GM12878 (cell line): Measurements from ENCODE around the gene HNRNPA2B1. TPM values are rescaled to one million over a fixed set of nuclear protein-coding genes. Genes with fewer than 3 reads are reported as not detected.

Experiments used
- ATAC-seq: fragments of 200-7000 bp; cut with Tn5 transposase; 3 replicates; pipeline ENCODE4 v1.9.1; 2020; ENCODE audit warnings: mild to moderate bottlenecking, moderate library complexity
- BruUV-seq: library from RNA; stranded (reverse); fragments of 400-500 nt; replicated peaks from 2 replicates; lab custom pipeline; 2021; lab: Mats Ljungman, UMichigan
- CTCF ChIA-PET: fragments of 300-600 bp; sonication (Branson Sonifier 250); formaldehyde crosslinking; extraction: SDS; loops from one replicate; lab custom pipeline; 2021; ENCODE audit warnings: inconsistent platforms; lab: Yijun Ruan, JAX
- POLR2A ChIA-PET: fragments of 350-600 bp; formaldehyde crosslinking; extraction: SDS; loops from one replicate; lab custom pipeline; 2021; ENCODE audit warnings: inconsistent platforms; lab: Charles Lee
- RAD21 ChIA-PET: fragments of 300-600 bp; sonication (Branson Sonifier 250); formaldehyde crosslinking; loops from one replicate; lab custom pipeline; 2023; ENCODE audit warnings: antibody characterized with exemption; ENCODE audit not compliant: unreplicated experiment; lab: Charles Lee
- SMC1A ChIA-PET: fragments of 300-600 bp; sonication (Branson Sonifier 250); formaldehyde crosslinking; loops from one replicate; lab custom pipeline; 2023; ENCODE audit not compliant: unreplicated experiment, uncharacterized antibody; lab: Charles Lee
- DNase-seq: peaks from one replicate; pipeline ENCODE4 v3.0.0-alpha.2; 2011; ENCODE audit warnings: low read depth, low spot score
- FAIRE-seq: peaks from 3 replicates; lab custom pipeline; 2011; peaks lifted over from hg19 to GRCh38; lab: Jason Lieb, UNC
- H2AFZ ChIP-seq: 2 replicates; pipeline ENCODE4 v1.6.0; 2011; ENCODE audit warnings: low read depth, low read length, control low read depth; ENCODE audit not compliant: control insufficient read depth
- H3K27ac ChIP-seq: 2 replicates; pipeline ENCODE4 v1.5.1; 2011; ENCODE audit warnings: control low read depth; ENCODE audit not compliant: control insufficient read depth, insufficient read depth
- H3K27me3 ChIP-seq, 2 experiments: replicated peaks in 1 of 2; 2 replicates each; pipeline versions ENCODE4 v1.6.0 to v1.6.1; 2011; ENCODE audit warnings: low read length in 1 of 2; ENCODE audit not compliant: control insufficient read depth in 2 of 2, insufficient read depth in 2 of 2
- H3K36me3 ChIP-seq, 2 experiments: 2 replicates each; pipeline ENCODE4 v1.5.1; 2011; ENCODE audit warnings: low read length in 1 of 2; ENCODE audit not compliant: control insufficient read depth in 2 of 2, insufficient read depth in 2 of 2
- H3K4me1 ChIP-seq: 2 replicates; pipeline ENCODE4 v1.6.1; 2011; ENCODE audit warnings: mild to moderate bottlenecking, low read length, moderate library complexity, mixed read lengths; ENCODE audit not compliant: control insufficient read depth, insufficient read depth
- H3K4me2 ChIP-seq: 2 replicates; pipeline ENCODE4 v1.6.0; 2011; ENCODE audit warnings: control low read depth; ENCODE audit not compliant: control insufficient read depth, insufficient read depth
- H3K4me3 ChIP-seq: fragments of 200-600 bp; sonication (generic); 2 replicates; pipeline ENCODE4 v1.5.1; 2016
- H3K79me2 ChIP-seq: 2 replicates; pipeline ENCODE4 v1.6.0; 2011; ENCODE audit warnings: low read length; ENCODE audit not compliant: control insufficient read depth, insufficient read depth
- H3K9ac ChIP-seq: 2 replicates; pipeline ENCODE4 v1.8.0; 2011; ENCODE audit warnings: low read length, control low read depth, mixed read lengths; ENCODE audit not compliant: control insufficient read depth, insufficient read depth
- H3K9me3 ChIP-seq: replicated peaks from 3 replicates; pipeline ENCODE4 v1.5.1; 2011; ENCODE audit warnings: mild to moderate bottlenecking, low read length; ENCODE audit not compliant: control insufficient read depth, insufficient read depth
- H4K20me1 ChIP-seq: 2 replicates; pipeline ENCODE4 v1.6.0; 2011; ENCODE audit not compliant: control insufficient read depth, insufficient read depth
- ATF7 ChIP-seq: fragments of 450-650 bp; IDR thresholded peaks from 2 replicates; pipeline ENCODE4 v1.6.1; 2016; ENCODE audit warnings: low read depth, mild to moderate bottlenecking
- CBX3 ChIP-seq: fragments of 200-600 bp; sonication (generic); IDR thresholded peaks from 2 replicates; pipeline ENCODE4 v1.6.1; 2016; ENCODE audit warnings: low read depth, borderline replicate concordance
- EP300 ChIP-seq, 2 experiments: fragments of 150-350 bp in 1 of 2; IDR thresholded peaks; 2 replicates each; pipeline ENCODE4 v1.6.1; 2011 to 2012; ENCODE audit warnings: low read depth in 2 of 2, low read length in 2 of 2, borderline replicate concordance in 1 of 2, improper control_type of control experiment in 1 of 2, inconsistent platforms in 1 of 2; ENCODE audit not compliant: control insufficient read depth in 1 of 2
- ESRRA ChIP-seq: IDR thresholded peaks from 2 replicates; pipeline ENCODE4 v1.6.1; 2012; ENCODE audit warnings: mild to moderate bottlenecking, low read length, improper control_type of control experiment
- POLR2AphosphoS5 ChIP-seq: IDR thresholded peaks from 2 replicates; pipeline ENCODE4 v1.6.1; 2011; ENCODE audit warnings: mild to moderate bottlenecking, low read length, inconsistent platforms
- RBBP5 ChIP-seq: fragments of 200-600 bp; sonication (generic); conservative IDR thresholded peaks from 2 replicates; pipeline ENCODE4 v1.6.1; 2016
- RFX5 ChIP-seq: IDR thresholded peaks from 2 replicates; pipeline ENCODE4 v1.6.1; 2011; ENCODE audit warnings: low read depth, low read length, improper control_type of control experiment
- SMC3 ChIP-seq: IDR thresholded peaks from 2 replicates; pipeline ENCODE4 v1.6.1; 2011; ENCODE audit warnings: low read length, improper control_type of control experiment, borderline replicate concordance
- SREBF2 ChIP-seq: IDR thresholded peaks from 2 replicates; pipeline ENCODE4 v1.6.1; 2012; ENCODE audit warnings: mild to moderate bottlenecking, low read length
- SUPT20H ChIP-seq: IDR thresholded peaks from 2 replicates; pipeline ENCODE4 v1.6.1; 2011; ENCODE audit warnings: low read depth, mild to moderate bottlenecking, low read length, moderate library complexity, borderline replicate concordance; ENCODE audit not compliant: control insufficient read depth
- ZNF24 ChIP-seq: fragments of 450-650 bp; IDR thresholded peaks from 2 replicates; pipeline ENCODE4 v1.6.1; 2017; ENCODE audit warnings: antibody characterized with exemption, mild to moderate bottlenecking
- WGBS: methylation state at CpG from one replicate; pipeline ENCODE4 v1.1.6; 2016; ENCODE audit warnings: low lambda C conversion rate; ENCODE audit not compliant: insufficient replicate concordance, insufficient coverage; ENCODE audit errors: missing lambda C conversion rate; 5-methylcytosine and 5-hydroxymethylcytosine counted together
- in situ Hi-C: fragments of 300-500 bp; cut with MboI; formaldehyde crosslinking; loops from 9 replicates; pipeline ENCODE4 v1.14.3; 2018; ENCODE audit warnings: mixed read lengths
- intact Hi-C: fragments of 100-400 bp; cut with micrococcal nuclease; formaldehyde crosslinking; loops from one replicate; pipeline ENCODE4 v1.14.2; 2022; ENCODE audit not compliant: unreplicated experiment
- polyA plus RNA-seq, 11 experiments: library from polyadenylated mRNA; depleted of rRNA in 4 of 11; unstranded in 6 of 11; stranded (reverse) in 5 of 11; fragments of >200 nt; fragmentation: Nextera tagmentation in 4 of 11; fragmentation: Illumina TruSeq in 1 of 11; extraction: Ambion mirVana in 4 of 11; extraction: Trizol in 1 of 11; gene quantifications; 1 replicate in 1 of 11; 2 replicates in 10 of 11; pipeline versions ENCODE4 v1.2.1 to v1.2.3, GENCODE V29; 2011 to 2016; ENCODE audit warnings: inconsistent platforms in 2 of 11, missing spikeins in 2 of 11, low read depth in 1 of 11
- total RNA-seq, 4 experiments: library from RNA; depleted of rRNA in 3 of 4; stranded (reverse); fragments of >200 nt in 3 of 4; fragmentation: Illumina TruSeq in 1 of 4; extraction: Trizol in 1 of 4; gene quantifications; 2 replicates each; pipeline versions ENCODE4 v1.2.1 to v1.2.3, GENCODE V29; 2013 to 2021
- TF ChIP-seq, protein P1 (sequence below): IDR thresholded peaks from 2 replicates; pipeline ENCODE4 v1.6.1; 2012; ENCODE audit warnings: low read depth, low read length, improper control_type of control experiment
- TF ChIP-seq, protein P2 (sequence below): fragments of 450-650 bp; IDR thresholded peaks from 2 replicates; pipeline ENCODE4 v1.6.1; 2017; ENCODE audit warnings: borderline replicate concordance
- TF ChIP-seq, protein P3 (sequence below): fragments of 450-650 bp; IDR thresholded peaks from 2 replicates; pipeline ENCODE4 v1.6.1; 2017; ENCODE audit warnings: antibody characterized with exemption, mild to moderate bottlenecking, moderate library complexity
- TF ChIP-seq, protein P4 (sequence below): fragments of 450-650 bp; IDR thresholded peaks from 2 replicates; pipeline ENCODE4 v1.6.1; 2018; ENCODE audit warnings: mild to moderate bottlenecking, low read depth, moderate library complexity; ENCODE audit not compliant: partially characterized antibody

HNRNPA2B1 gene
- total and polyA plus RNA-seq, 10 of the 15 experiments (the other 5 are each of a cell fraction or from before 2014, with no cell fraction given) = 295 to 1,396 (median 932) TPM

DNA sequence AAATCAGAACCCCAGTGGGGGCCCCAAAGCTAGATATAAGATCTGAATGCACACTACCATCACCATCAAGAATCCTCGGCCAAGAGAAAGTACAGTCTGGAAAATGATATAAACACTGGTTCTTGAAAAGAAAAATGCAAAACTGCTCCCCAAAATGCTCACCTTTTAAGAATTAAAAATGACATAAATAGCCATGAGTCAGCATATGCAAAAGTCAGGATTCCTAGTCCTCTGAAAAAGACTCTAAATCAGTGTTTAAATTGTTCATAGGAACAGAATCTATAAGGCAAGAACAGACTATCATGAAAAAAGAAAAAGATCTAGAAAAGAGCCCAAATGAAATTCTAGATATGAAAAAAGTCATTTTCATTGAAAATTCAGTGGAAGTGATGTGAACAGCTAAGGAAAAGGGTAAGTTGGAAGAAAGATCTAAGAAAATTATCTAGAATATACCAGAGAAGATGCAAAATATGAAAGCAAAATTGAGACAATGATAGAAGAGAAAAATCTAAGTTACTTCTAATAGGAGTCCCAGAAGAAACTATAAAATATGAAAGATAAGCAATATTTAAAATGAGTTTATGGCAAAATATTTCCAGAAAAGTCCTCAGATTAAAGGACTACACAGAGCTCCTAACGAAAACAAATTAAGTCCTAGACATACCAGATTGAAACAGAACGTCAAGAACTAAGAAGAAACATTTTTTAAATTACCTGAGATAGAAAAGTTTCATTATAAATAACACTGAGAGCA lies 18.9 kb downstream of the HNRNPA2B1 start:
- in situ Hi-C loops = no loop called here
- intact Hi-C loops = no loop called here
- BruUV-seq = no TSS peak
- H3K27ac ChIP-seq = no peak overlapping the region
- no peak overlapping the region for H2AFZ ChIP-seq
- no peak overlapping the region for H3K4me2 ChIP-seq
- H3K4me3 ChIP-seq = no peak overlapping the region
- POLR2A ChIA-PET = interaction anchor here (2.5 to 4.7 kb wide), 3 partner anchors 10 to 15 kb away, joined by 9 to 25 read pairs (median 17); no protein-coding TSS in a partner anchor
- no peak for TF ChIP-seq EP300 (IDR thresholded peaks at IDR 0.05; ENCODE audit: borderline replicate concordance in 1 of 2, control insufficient read depth in 1 of 2, low read depth in 2 of 2, low read length in 2 of 2)
- no peak for TF ChIP-seq RBBP5
- TF ChIP-seq POLR2AphosphoS5 = no peak
- TF ChIP-seq SREBF2 = no peak
- no peak for TF ChIP-seq SMC3
- TF ChIP-seq CBX3 = no peak
- TF ChIP-seq, protein P1, sequence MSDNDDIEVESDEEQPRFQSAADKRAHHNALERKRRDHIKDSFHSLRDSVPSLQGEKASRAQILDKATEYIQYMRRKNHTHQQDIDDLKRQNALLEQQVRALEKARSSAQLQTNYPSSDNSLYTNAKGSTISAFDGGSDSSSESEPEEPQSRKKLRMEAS = no peak
- TF ChIP-seq SUPT20H = no peak
- TF ChIP-seq, protein P2, sequence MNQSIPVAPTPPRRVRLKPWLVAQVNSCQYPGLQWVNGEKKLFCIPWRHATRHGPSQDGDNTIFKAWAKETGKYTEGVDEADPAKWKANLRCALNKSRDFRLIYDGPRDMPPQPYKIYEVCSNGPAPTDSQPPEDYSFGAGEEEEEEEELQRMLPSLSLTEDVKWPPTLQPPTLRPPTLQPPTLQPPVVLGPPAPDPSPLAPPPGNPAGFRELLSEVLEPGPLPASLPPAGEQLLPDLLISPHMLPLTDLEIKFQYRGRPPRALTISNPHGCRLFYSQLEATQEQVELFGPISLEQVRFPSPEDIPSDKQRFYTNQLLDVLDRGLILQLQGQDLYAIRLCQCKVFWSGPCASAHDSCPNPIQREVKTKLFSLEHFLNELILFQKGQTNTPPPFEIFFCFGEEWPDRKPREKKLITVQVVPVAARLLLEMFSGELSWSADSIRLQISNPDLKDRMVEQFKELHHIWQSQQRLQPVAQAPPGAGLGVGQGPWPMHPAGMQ = no peak
- no peak for TF ChIP-seq ZNF24
- TF ChIP-seq ESRRA = no peak
- TF ChIP-seq, protein P3, sequence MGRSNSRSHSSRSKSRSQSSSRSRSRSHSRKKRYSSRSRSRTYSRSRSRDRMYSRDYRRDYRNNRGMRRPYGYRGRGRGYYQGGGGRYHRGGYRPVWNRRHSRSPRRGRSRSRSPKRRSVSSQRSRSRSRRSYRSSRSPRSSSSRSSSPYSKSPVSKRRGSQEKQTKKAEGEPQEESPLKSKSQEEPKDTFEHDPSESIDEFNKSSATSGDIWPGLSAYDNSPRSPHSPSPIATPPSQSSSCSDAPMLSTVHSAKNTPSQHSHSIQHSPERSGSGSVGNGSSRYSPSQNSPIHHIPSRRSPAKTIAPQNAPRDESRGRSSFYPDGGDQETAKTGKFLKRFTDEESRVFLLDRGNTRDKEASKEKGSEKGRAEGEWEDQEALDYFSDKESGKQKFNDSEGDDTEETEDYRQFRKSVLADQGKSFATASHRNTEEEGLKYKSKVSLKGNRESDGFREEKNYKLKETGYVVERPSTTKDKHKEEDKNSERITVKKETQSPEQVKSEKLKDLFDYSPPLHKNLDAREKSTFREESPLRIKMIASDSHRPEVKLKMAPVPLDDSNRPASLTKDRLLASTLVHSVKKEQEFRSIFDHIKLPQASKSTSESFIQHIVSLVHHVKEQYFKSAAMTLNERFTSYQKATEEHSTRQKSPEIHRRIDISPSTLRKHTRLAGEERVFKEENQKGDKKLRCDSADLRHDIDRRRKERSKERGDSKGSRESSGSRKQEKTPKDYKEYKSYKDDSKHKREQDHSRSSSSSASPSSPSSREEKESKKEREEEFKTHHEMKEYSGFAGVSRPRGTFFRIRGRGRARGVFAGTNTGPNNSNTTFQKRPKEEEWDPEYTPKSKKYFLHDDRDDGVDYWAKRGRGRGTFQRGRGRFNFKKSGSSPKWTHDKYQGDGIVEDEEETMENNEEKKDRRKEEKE = no peak
- TF ChIP-seq, protein P4, sequence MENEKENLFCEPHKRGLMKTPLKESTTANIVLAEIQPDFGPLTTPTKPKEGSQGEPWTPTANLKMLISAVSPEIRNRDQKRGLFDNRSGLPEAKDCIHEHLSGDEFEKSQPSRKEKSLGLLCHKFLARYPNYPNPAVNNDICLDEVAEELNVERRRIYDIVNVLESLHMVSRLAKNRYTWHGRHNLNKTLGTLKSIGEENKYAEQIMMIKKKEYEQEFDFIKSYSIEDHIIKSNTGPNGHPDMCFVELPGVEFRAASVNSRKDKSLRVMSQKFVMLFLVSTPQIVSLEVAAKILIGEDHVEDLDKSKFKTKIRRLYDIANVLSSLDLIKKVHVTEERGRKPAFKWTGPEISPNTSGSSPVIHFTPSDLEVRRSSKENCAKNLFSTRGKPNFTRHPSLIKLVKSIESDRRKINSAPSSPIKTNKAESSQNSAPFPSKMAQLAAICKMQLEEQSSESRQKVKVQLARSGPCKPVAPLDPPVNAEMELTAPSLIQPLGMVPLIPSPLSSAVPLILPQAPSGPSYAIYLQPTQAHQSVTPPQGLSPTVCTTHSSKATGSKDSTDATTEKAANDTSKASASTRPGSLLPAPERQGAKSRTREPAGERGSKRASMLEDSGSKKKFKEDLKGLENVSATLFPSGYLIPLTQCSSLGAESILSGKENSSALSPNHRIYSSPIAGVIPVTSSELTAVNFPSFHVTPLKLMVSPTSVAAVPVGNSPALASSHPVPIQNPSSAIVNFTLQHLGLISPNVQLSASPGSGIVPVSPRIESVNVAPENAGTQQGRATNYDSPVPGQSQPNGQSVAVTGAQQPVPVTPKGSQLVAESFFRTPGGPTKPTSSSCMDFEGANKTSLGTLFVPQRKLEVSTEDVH = no peak
- TF ChIP-seq RFX5 = no peak
- TF ChIP-seq ATF7 = no peak
- H3K27me3 ChIP-seq = no peaks in the 10 kb centered on the region
- H3K79me2 ChIP-seq = no peaks in the 10 kb centered on the region
- H3K9me3 ChIP-seq = no peaks in the 10 kb centered on the region
- RAD21 ChIA-PET = interaction anchor here (1.3 to 2.7 kb wide), 4 partner anchors 11 to 90 kb away, joined by 3 to 17 read pairs (median 6); no protein-coding TSS in a partner anchor
- WGBS = 80% methylated on average over 3 of the region's 3 CpGs
- FAIRE-seq (no peak), DNase-seq (no peak), ATAC-seq (no peak)
- H3K36me3 ChIP-seq = peaks cover 0 to 6% of the 10 kb centered on the region in 2 experiments; a peak in 2 of 4 replicates
- H4K20me1 ChIP-seq = no peaks in the 10 kb centered on the region
- SMC1A ChIA-PET = interaction anchor here (0.6 to 3.3 kb wide), 8 partner anchors 8 to 213 kb away, joined by 3 to 17 read pairs (median 4); no protein-coding TSS in a partner anchor
- H3K9ac ChIP-seq = no peak overlapping the region
- H3K4me1 ChIP-seq = no peaks in the 10 kb centered on the region; the same call in 1 of the 2 replicates
- CTCF ChIA-PET = interaction anchor here (0.7 to 5.7 kb wide), 6 partner anchors 10 to 289 kb away, joined by 3 to 25 read pairs (median 4); no protein-coding TSS in a partner anchor
